LNCaP clone FGC (cell line): ENCODE data around the gene BCKDK.

Experiments used
- DNase-seq: peaks from one replicate; pipeline ENCODE4 v3.0.0-alpha.2; 2011; ENCODE audit warnings: low read depth
- H3K4me3 ChIP-seq: 2 replicates; pipeline ENCODE4 v1.5.1; 2011; ENCODE audit warnings: mild to moderate bottlenecking, low read depth, low read length, control low read depth
- TF ChIP-seq, protein P1 (sequence below): IDR thresholded peaks from 2 replicates; pipeline ENCODE4 v1.5.1; 2012; ENCODE audit warnings: mild to moderate bottlenecking; ENCODE audit not compliant: control insufficient read depth, insufficient read depth; ENCODE audit errors: extremely low read depth

BCKDK gene

DNA sequence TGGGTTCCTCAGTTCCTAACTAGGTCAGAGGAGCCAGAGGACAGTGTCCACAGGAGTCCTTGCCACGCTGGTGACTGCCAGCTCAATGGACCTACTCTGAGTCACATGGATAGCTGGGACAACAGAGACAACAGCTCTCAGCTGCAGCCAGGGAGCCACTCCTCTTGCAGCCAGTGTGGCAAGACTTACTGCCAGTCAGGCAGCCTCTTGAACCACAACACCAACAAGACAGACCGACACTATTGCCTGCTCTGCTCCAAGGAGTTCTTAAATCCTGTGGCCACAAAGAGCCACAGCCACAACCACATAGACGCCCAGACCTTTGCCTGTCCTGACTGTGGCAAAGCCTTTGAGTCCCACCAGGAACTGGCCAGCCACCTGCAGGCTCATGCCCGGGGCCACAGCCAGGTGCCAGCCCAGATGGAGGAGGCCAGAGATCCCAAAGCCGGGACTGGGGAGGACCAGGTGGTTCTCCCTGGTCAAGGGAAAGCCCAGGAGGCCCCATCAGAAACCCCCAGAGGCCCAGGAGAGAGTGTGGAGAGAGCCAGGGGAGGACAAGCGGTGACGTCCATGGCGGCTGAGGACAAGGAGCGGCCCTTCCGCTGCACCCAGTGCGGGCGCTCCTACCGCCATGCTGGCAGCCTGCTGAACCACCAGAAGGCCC lies 27.3 kb upstream of the BCKDK start:
- no peak overlapping the region for H3K4me3 ChIP-seq
- no peak for DNase-seq
- TF ChIP-seq, protein P1, sequence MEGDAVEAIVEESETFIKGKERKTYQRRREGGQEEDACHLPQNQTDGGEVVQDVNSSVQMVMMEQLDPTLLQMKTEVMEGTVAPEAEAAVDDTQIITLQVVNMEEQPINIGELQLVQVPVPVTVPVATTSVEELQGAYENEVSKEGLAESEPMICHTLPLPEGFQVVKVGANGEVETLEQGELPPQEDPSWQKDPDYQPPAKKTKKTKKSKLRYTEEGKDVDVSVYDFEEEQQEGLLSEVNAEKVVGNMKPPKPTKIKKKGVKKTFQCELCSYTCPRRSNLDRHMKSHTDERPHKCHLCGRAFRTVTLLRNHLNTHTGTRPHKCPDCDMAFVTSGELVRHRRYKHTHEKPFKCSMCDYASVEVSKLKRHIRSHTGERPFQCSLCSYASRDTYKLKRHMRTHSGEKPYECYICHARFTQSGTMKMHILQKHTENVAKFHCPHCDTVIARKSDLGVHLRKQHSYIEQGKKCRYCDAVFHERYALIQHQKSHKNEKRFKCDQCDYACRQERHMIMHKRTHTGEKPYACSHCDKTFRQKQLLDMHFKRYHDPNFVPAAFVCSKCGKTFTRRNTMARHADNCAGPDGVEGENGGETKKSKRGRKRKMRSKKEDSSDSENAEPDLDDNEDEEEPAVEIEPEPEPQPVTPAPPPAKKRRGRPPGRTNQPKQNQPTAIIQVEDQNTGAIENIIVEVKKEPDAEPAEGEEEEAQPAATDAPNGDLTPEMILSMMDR: no peak

DNA sequence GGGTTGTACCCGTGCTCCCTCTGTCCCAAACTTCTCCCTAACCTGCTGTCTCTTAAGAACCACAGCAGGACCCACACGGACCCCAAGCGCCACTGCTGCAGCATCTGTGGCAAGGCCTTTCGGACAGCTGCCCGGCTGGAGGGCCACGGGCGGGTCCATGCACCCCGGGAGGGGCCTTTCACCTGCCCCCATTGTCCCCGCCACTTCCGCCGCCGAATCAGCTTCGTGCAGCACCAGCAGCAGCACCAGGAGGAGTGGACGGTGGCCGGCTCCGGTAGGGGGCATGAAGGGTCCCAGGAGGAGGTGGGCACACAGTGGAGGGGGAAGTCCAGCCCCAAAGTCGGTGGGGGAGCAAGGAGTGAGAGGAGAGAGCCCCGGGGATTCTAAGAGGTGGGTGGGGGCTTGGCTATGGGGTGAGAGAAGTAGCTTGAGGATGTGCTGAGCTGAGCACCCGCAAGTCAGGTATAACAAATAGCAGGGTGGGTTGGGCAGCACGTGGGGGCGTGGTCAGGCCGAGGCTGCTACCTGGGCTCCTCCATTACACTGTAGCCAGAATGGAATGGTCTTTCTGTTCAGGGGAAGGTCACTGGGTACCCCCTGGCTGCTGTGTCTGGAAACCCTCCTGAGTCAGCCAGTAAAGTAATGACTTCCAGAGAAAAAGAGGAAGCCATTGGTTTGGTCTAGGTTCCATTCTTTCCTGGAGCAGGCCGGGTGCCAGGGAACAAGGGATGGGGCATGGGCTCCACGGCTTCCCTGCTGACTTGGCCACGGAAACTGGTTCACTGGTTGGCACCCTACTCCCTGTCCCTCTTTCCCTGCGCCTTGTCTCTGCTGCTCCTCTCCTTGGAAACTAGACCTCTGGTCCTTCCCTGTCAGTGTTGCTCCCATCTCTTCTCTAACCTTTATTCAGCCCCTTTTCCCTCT lies 26.5 kb upstream of the BCKDK start:
- TF ChIP-seq, protein P1: no peak
- no peak overlapping the region for H3K4me3 ChIP-seq
- no peak for DNase-seq

DNA sequence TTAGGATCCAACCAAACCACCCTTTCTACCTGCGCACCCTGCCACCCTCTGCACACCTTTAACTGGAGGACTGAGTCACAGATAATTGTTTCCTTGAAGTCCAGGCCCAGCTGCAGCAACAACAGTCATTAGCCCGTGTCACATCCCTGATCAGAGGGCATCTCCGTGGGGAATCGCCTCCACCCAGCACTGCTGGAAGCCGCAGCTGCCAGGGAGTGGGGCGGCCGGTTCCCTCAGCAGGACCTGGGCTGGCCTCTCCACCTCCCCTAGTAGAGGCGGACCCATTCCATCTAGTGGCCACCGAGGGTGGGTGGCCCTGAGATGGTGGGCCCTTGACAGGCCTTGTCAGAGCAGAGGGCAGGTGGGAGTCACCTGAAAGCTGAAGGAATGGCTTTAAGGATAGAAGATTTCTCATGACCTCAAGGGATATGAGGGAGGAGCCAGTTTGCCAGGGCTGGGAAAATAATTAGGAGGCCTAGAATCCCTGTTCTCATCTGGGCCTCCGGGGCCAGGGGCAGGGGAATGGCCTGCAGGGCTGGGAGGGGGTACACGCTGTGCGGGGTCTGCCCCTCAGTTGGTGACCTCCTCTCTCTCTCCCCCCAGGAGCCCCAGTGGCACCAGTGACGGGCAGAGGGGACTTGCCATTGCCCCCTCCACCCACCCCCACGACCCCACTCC lies 25.7 kb upstream of the BCKDK start:
- H3K4me3 ChIP-seq: no peak overlapping the region
- no peak for DNase-seq
- TF ChIP-seq, protein P1: no peak

GRCh38 chr16:31083081-31083480 lies 25.1 kb upstream of the BCKDK start:
- DNase-seq: no peak
- TF ChIP-seq, protein P1: no peak
- H3K4me3 ChIP-seq: no peak overlapping the region

GRCh38 chr16:31083556-31083955 lies 24.6 kb upstream of the BCKDK start:
- TF ChIP-seq, protein P1: no peak

DNA sequence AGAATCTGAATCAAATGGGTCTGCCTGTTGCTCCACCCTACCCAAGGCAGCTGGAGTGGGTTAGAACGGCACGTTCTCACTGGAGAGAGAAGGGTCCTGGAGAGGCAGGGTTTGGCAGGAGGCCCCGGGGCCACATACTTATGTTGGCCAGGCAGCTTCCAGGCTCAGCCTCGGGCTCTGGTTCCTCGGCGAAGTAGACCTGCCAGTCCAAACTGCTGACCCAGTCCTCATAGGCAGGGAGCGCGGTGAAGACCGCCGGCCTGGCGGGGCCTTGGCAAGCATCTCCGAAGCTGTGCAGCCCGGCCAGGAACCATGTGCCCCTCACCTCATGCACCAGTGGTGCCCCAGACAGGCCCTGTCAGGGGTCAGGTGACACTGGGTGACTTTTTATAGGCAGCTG lies 24.2 kb upstream of the BCKDK start:
- no peak overlapping the region for H3K4me3 ChIP-seq
- DNase-seq: no peak
- TF ChIP-seq, protein P1: no peak

More at GRCh38 chr16:31083556-31083955, 24.6 kb upstream of the BCKDK start:
- no peak overlapping the region for H3K4me3 ChIP-seq
- DNase-seq: no peak
